ENCODE measurements around the gene TGFBR3. TPM values are rescaled to one million over a fixed set of nuclear protein-coding genes. Genes with fewer than 3 reads are reported as not detected.

TGFBR3 gene
- total RNA-seq, 1 experiment from 2014 or later, result 3.1 TPM

DNA sequence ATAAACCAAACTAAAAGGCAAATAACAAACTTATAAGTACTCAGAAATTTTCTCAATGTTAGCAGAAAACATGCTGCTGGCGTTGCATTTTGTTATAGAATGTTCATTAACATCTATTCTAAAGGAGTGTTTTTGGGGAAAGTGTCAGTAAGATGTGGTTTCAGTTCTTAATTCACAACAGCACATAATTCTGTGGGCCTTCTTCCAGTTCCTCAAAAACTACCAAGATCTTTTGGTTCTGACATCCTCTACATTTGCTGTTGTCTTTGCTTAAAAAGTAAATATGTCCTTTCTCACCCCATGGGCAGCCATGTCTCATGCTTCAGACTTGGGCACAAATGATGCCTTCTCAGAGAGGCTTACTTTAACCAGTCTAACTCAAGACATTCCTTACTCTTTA lies 232.8 kb downstream of the TGFBR3 start:
- no peak for TF ChIP-seq EZH2 (IDR thresholded peaks at IDR 0.05; ENCODE audit: borderline replicate concordance, low read depth, low read length, poor library complexity, severe bottlenecking)
- TF ChIP-seq, protein P1, sequence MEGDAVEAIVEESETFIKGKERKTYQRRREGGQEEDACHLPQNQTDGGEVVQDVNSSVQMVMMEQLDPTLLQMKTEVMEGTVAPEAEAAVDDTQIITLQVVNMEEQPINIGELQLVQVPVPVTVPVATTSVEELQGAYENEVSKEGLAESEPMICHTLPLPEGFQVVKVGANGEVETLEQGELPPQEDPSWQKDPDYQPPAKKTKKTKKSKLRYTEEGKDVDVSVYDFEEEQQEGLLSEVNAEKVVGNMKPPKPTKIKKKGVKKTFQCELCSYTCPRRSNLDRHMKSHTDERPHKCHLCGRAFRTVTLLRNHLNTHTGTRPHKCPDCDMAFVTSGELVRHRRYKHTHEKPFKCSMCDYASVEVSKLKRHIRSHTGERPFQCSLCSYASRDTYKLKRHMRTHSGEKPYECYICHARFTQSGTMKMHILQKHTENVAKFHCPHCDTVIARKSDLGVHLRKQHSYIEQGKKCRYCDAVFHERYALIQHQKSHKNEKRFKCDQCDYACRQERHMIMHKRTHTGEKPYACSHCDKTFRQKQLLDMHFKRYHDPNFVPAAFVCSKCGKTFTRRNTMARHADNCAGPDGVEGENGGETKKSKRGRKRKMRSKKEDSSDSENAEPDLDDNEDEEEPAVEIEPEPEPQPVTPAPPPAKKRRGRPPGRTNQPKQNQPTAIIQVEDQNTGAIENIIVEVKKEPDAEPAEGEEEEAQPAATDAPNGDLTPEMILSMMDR (conservative IDR thresholded peaks at IDR 0.05; ENCODE audit: low read depth, low read length), result no peak
- DNase-seq (ENCODE audit: low spot score), result no peak
- Histone ChIP-seq H3K9me3 (ENCODE audit: low read depth, low read length, poor library complexity, severe bottlenecking) (no peaks in the 10 kb centered on the region), H3K4me1 (ENCODE audit: insufficient read depth, low read length, poor library complexity, severe bottlenecking) (no peaks in the 10 kb centered on the region), H3K27me3 (replicated peaks; ENCODE audit: insufficient read depth, low read depth, low read length, poor library complexity) (no peaks in the 10 kb centered on the region), H3K36me3 (ENCODE audit: insufficient read depth, low read length, poor library complexity, severe bottlenecking) (no peaks in the 10 kb centered on the region), H3K27ac (ENCODE audit: low read depth, low read length, poor library complexity, severe bottlenecking) (no peak overlapping the region), H3K4me3 (ENCODE audit: low read depth, low read length, poor library complexity, severe bottlenecking) (no peak overlapping the region)
- CTCF ChIA-PET, result no interaction called here
- BruUV-seq (replicated peaks), result no TSS peak
- POLR2A ChIA-PET (ENCODE audit: low non-redundant PET), result no interaction called here
- intact Hi-C loops (cut with micrococcal nuclease; ENCODE audit: unreplicated experiment), result no loop called here

DNA sequence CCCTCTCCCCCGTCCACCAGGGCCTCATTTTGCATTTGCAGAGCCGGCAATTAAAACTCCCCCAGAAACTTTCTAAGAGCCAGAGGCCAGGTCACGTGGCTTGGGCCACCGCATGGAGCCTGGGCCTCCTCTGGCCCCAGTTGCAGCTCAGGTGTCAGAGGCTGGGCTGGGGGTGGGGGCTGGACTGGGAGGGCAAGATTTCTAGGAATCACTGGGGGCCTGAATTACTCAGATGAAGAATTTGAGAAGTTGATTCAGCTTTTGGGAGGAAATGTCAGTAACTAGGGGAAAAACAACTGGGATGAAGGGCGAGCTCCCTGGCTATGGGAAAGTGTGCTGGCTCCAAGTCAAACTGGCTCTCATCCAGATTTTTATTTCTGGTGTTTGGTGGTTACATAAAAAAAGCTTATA lies 234.3 kb downstream of the TGFBR3 start:
- Histone ChIP-seq H3K36me3 (ENCODE audit: insufficient read depth, low read length, poor library complexity, severe bottlenecking) (no peaks in the 10 kb centered on the region), H3K4me3 (ENCODE audit: low read depth, low read length, poor library complexity, severe bottlenecking) (no peak overlapping the region), H3K4me1 (ENCODE audit: insufficient read depth, low read length, poor library complexity, severe bottlenecking) (no peaks in the 10 kb centered on the region), H3K9me3 (ENCODE audit: low read depth, low read length, poor library complexity, severe bottlenecking) (no peaks in the 10 kb centered on the region), H3K27ac (ENCODE audit: low read depth, low read length, poor library complexity, severe bottlenecking) (no peak overlapping the region), H3K27me3 (replicated peaks; ENCODE audit: insufficient read depth, low read depth, low read length, poor library complexity) (no peaks in the 10 kb centered on the region)
- intact Hi-C loops (cut with micrococcal nuclease; ENCODE audit: unreplicated experiment), result no loop called here
- CTCF ChIA-PET, result no interaction called here
- BruUV-seq (replicated peaks), result no TSS peak
- TF ChIP-seq EZH2 (IDR thresholded peaks at IDR 0.05; ENCODE audit: borderline replicate concordance, low read depth, low read length, poor library complexity, severe bottlenecking), result no peak
- TF ChIP-seq, protein P1 (conservative IDR thresholded peaks at IDR 0.05; ENCODE audit: low read depth, low read length), result no peak
- POLR2A ChIA-PET (ENCODE audit: low non-redundant PET), result no interaction called here
- no peak for DNase-seq (ENCODE audit: low spot score)

DNA sequence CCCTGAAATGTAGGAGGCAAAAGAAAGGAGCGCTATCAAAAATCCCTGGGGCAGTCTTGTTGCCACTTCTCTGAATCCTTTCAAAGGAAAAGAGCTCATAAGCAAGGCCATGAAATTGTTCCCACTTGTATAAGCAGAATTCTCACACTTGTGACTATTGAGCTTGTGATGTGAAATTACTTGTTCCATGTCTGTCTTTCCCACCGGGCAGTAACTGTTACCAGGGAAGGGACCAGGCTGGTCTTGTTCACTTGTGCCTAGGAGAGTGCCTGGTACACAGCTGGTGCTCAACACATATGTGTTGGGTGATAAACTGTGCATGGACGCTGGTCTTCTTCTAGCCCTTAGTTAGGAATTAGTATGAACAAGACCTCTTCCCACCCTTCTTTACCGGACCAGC lies 234.7 kb downstream of the TGFBR3 start:
- Histone ChIP-seq H3K9me3 (ENCODE audit: low read depth, low read length, poor library complexity, severe bottlenecking) (no peaks in the 10 kb centered on the region), H3K4me3 (ENCODE audit: low read depth, low read length, poor library complexity, severe bottlenecking) (no peak overlapping the region), H3K36me3 (ENCODE audit: insufficient read depth, low read length, poor library complexity, severe bottlenecking) (no peaks in the 10 kb centered on the region), H3K27me3 (replicated peaks; ENCODE audit: insufficient read depth, low read depth, low read length, poor library complexity) (no peaks in the 10 kb centered on the region), H3K27ac (ENCODE audit: low read depth, low read length, poor library complexity, severe bottlenecking) (no peak overlapping the region), H3K4me1 (ENCODE audit: insufficient read depth, low read length, poor library complexity, severe bottlenecking) (no peaks in the 10 kb centered on the region)
- POLR2A ChIA-PET (ENCODE audit: low non-redundant PET), result no interaction called here
- intact Hi-C loops (cut with micrococcal nuclease; ENCODE audit: unreplicated experiment), result no loop called here
- DNase-seq (ENCODE audit: low spot score), result no peak
- no TSS peak for BruUV-seq (replicated peaks)
- CTCF ChIA-PET, result no interaction called here
- TF ChIP-seq EZH2 (IDR thresholded peaks at IDR 0.05; ENCODE audit: borderline replicate concordance, low read depth, low read length, poor library complexity, severe bottlenecking), result no peak
- TF ChIP-seq, protein P1 (conservative IDR thresholded peaks at IDR 0.05; ENCODE audit: low read depth, low read length), result no peak

Measured in A673 (cell line).